Iris pigment epithelial cell (primary cell): ENCODE results near the gene PDGFC.

Source experiments
- DNase-seq: peaks from one replicate; pipeline ENCODE4 v3.0.0-alpha.2; 2011; ENCODE audit warnings: low read depth

Gene PDGFC

DNA sequence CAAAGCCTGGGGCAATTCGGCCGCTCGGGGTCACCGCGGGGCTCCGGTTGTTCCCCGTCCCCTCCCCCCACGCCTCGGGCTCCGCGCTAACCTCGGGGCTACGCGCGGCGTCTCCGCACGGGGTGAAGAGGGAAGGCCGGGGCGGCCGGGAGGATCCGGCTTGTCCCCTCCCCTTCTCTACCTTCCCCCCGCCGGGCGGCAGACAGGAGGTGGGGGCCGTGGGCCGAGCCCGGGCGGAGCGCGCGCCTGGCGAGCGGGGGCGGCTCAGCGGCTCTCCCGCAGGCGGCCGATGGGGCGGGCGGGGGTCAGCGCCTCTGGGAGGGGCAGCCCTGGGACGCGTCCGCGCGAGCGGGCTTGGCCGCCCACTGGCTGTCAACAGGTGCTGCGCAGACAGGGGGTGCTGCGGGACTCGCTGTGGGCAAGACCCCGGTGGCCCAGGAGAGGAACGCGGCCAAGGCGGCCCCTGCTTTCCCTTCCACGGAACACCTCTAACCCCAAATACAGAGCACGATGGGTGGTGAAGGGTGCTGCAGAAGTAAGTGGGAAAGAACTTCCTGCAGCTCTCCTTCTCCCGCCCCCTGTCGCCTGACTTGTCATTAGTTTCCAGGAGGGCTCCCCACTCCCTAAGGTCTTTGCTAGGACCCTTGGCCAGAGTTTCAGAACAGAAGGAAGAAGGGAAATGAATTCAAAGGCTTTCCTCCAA, at the start of gene PDGFC:
Gene PDGFC, minus strand, starts transcription at position 124 of the 703 bp plus-strand sequence. CDS start 896 bp downstream, outside the sequence.
- peak; percentile 85 for DNase-seq

DNA sequence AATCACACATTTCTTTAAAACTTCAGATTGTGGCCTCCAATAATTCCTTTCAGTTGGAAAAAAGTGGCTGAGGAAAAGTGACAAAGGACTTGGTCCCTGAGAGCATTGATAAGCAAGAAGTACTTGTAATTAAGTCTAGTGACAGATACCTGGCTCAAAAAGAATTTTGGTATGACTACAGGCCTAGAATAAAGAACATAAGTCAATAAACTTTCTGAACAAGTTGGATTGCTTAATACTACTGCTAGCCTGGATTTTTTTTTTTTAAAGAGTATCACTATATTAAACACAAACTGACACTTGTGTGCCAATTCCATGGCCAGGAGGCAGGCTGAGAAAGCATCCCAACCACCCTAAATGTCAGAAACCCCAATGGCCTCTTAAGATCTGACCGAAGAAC, 49.3 kb upstream of the PDGFC start:
- no peak for DNase-seq

DNA sequence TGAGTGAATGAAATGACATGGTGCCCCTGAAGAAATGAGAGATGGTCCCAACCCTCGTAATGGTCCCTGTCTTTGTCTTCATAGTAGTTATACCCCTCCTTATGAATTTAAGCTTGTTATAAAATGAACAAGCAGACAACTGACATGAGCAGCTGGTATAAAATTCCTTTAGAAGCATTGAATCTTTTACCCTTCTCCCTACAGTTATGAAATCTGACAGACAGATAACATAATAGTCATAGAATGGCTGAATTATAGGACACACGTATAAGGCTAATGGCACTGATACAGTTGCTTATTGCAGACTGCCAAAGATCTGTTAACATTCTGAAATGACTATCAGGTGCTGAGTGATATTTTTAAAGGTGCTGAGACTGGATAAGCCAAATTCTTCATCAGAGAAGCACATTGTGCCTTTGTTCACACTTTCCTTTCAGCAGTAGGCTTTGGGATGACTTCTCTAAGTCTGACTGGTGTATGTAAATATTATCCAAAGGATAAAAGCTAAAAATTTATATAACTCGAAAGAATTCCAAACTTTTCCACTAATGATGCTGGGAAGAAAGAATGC, 47.4 kb upstream of the PDGFC start:
- DNase-seq = no peak

DNA sequence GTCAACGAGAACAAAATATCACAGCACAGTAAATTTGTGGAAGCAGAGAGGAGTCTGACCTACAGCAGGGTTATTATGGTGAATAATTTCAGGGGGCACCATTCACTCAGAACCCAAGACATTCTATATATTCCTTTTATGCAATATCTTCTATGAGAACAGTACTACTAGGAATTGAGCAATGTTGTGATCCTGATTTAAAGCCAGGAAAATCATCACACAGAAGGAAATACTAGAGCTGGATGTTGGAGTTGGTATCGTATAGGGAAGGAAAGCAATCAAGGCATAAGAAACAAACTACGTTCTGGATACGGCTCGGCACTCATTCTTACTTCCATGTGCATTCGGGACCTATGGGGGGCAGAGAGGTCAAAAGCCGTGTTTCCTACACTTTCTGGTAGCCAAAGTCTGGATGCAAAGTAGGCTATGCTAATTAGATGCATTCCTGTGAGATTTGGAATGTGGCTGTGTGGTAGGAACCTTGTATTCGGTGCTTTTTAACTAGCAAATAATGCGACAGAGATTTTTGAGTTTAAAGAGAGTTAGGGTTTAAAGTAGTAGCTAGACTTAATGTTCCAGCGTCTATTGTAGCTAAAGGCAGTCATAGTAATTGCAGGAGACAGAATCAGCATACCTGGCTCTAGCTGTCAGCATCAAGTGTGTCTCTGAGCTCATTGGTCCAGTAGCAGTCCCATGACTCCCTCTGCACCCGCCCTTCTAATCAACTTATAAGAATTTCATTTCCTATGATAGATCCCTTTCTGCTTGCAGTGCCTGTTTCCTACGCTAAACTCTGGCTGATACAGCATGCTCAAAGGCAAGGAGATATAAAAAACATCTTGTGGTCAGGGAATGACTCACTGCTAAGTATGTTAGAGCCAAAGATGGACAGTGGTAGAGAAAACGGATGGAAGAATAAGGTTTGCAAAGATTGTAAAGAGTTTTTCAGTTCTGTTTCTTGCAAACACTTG, 43.3 kb upstream of the PDGFC start:
- DNase-seq = peak; percentile 98

DNA sequence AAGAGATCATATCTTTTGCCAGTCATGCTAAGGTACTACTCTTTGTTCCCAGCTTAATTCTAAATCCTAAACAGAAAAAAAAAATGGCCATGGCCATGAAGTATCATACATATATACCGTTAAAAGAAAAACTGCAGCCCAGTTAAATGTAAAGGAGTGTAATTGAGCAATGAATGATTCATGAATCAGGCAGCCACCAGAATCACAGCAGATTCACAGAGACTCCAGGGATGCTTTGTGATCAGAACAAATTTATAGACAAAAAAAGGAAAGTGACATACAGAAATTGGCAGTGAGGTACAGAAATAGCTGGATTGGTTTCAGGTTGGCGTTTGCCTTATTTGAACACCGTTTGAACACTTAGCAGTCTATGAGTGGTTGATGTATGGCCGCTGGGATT, 42.1 kb upstream of the PDGFC start:
- DNase-seq = peak; percentile 67

GRCh38 chr4:157012781-157013180, 41.2 kb upstream of the PDGFC start:
- DNase-seq = peak; percentile 87

DNA sequence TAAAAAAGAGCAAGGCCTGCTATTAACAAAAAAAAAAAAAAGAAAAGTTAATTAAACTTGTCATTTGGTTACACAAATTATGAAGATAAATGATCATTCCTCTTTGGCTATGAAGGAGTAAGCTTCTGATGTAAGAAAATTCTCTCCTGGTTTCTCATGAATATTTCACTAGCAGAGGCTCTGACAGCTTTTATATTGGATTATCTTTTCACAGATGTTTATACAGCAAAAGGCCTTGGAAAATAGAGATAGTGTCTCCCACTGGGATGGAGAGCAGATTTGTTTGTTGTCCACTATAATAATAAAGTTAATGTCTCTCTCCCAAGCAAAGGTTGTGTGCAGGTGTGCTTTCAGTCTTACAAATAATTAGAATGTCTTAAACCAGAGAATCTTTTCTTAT, 40.7 kb upstream of the PDGFC start:
- DNase-seq = no peak

DNA sequence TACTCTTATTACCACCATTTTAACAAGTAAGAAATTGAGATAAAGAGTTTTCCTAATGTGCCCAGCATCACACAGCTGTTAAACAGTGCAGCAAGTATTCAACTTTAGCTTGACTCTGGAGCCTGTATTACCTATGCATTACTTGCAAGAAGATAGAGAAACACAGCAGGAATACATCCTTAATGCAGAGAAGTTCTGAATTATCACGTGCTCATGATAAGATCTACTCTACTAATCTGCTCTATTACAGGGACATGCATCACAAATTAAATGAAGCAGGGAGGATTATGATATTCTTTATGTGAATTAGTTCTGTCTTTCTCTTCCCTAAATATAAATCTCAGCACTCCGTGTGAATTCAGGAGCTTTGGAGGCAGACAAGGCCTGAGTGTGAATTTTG, 39.0 kb upstream of the PDGFC start:
- no peak for DNase-seq

DNA sequence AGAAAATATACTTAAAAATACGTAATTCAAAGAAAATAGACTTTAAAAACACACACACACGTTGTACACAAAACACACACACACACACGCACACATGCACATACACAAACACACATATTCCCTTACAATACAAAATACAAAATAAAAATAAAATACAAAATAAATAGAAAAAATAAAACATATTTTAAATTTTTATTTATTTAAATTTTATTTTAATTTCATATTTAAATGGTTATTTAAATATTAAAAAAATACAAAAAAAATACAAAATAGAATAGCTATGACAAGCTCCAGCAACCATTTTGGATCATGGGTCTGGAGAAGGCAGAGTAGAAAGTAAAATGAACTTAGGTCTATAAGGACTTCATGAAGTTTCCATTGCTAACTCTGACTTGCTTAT, 34.2 kb upstream of the PDGFC start:
- no peak for DNase-seq

DNA sequence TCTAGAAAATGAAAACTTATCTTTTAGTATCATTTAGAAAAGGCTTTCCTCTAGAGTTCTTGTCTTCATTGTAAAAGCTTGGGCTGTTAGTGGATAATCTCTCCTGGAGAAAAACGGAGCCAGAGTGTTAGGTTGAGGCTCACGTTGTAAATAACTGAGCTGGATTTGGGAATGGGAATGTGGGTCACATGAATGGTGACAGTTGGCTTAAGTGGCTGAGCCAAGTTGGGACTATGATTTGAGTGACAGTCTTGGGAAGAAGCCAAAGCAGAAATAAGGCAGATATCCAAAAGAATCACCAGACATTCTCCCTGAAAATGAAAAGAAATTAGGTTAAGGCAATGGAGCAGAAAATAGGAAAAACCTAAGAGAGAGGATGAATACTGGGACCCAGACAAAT, 33.6 kb upstream of the PDGFC start:
- no peak for DNase-seq

DNA sequence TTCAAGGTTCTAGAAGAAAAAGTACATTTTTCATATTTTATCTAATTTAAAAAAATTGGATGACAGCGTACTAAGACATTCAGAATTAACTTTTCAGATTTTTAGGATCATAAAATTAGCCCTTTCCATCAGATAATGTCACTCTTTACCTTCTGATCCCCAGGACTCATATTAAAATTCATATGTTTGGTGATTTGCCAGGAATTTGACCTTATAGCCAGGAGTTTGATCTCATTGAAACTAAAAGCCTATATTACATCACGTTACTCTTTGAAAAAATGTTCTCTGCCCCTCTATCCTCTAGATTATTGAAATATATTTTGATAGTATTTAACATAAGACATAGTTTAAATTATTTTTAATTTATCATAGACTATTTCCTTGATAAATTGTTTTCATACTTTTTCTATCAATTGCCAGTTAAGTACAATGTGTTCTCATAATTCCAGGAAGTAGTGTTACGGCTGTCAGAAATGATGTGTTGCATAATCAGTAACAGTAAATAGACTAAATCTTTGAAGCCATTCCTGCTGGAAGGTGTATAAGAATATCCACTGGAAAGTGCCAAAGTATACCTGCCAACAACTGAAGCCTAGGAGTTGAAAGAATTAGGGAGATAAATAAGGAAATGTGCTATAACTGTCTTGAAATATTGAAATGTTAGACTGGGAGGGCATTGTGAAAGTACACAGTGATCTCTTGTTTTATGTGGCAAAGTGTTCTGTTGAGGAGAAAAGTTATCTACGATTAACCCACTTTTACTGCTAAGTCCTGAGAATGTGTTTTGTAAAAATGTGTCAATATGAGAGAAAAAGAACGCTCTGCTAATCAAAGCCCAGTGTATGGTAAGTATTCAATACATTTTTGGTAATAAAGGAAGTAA, 32.9 kb upstream of the PDGFC start:
- DNase-seq = peak; percentile 79

DNA sequence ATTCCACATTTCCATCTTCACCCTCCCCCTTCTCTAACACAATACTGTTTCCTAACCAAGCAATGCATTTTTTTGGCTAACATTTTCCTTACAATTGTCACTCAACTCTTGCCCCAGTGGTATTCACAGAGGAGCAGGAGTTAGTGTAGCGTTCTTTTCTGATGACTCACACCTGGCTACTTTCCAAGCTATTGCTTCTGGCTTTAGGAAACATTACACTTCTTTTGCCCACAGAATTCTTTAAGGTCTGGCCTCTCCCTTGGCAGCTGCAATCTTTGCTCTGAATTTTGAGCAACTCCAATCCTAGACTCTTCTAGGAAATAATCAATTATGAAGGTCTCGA, 27.5 kb upstream of the PDGFC start:
- peak; percentile 98 for DNase-seq

GRCh38 chr4:156998500-156999174, 27.0 kb upstream of the PDGFC start:
- no peak for DNase-seq

- DNase-seq = peak; percentile 53
Measured at GRCh38 chr4:156992943-156993342, 21.3 kb upstream of the PDGFC start.

DNA sequence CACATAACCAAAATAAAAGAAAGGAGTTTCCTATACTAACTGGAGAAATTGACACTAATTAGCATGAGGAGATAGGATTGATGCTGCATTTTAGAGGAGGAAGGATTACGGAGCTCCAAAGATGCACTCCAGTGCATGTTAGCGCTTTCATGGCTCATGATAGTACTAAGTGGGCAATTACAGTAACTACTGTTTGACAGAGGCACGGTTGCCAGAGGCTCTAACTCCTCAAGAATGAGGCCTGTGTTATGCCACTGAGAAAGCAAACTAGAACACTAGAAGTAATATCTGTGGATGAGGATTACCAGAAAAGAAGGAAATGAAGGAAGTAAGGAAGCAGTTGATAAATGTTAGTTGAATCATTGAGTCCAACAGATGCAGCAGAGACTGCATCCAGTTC, 19.6 kb upstream of the PDGFC start:
- no peak for DNase-seq

- no peak for DNase-seq
Measured at GRCh38 chr4:156983366-156983765, 11.8 kb upstream of the PDGFC start.

DNA sequence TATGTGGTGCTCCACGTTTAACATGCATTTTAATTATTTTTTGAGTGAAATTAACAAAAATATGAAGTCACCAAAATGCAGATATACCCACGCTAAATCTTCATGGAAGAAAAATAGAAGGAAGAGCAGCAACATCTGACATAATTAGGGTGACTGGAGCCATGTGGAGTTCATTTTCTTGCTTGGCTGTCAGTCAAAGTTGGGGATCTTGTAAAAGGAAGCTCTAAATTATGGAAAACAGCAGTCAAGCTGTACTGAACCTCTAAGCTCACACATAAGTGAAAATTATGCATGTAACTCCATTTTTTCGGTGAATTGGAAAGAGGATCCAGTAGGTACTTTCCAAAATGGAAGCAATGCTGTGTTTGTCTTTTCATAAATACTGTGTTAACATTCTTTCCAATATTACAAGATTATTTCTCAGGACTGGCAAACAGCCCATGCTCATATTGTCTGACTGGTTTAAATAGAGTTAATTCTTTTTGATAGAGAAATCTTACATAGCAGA, 9.7 kb upstream of the PDGFC start:
- DNase-seq = no peak

GRCh38 chr4:156977435-156978160, 6.0 kb upstream of the PDGFC start:
- peak; percentile 97 for DNase-seq

DNA sequence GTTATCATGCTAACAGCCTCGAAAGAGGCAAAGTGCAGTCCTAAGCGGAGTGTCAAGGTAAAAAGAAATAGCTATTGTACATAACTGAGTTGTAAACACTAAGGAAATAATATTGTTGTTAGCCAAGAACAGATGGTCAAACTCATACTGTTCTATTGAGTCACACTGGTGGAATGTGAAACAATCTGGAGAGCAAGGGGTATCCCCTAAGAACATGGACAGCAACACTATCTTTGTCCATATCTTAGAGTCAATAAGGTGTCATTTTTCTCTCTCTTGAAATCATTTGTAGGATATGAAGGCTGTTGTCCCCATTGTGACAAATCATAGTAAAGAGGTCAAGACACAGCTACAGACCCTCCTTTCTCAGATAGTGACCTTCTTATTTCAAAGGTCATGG, 4.5 kb upstream of the PDGFC start:
- DNase-seq = peak; percentile 95

DNA sequence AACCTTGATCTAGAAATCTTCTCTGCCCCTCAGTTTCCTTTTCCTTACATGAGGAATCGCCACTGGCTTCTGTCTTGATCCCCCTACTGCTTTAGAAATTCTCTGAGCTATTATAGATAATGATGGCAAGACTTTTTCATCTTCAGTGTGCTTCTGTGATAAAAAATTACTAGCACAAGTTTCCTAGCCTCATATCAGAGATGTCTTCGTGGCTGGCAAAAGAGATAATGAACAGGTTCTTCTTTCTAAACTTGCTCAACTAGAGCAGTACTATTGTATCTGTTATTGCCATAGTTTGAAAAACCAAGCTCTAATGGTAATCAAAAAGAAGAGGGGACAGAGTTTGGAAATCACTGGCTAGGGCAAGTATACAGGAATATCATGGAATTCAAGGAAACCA, 4.1 kb upstream of the PDGFC start:
- DNase-seq = no peak

GRCh38 chr4:156974264-156974663, 2.7 kb upstream of the PDGFC start:
- peak; percentile 89 for DNase-seq
